Pons (tissue), 1 donor: ENCODE measurements around the gene ROCK2.
"Not testable (repeated sequence)": the region's sequence is repeated elsewhere in the genome, so short reads cannot be mapped to it uniquely, and the experiment has no call there.

Experiments used
- DNase-seq: peaks from one replicate; pipeline ENCODE4 v3.0.0-alpha.2; 2016; ENCODE audit warnings: low spot score

ROCK2 gene

DNA sequence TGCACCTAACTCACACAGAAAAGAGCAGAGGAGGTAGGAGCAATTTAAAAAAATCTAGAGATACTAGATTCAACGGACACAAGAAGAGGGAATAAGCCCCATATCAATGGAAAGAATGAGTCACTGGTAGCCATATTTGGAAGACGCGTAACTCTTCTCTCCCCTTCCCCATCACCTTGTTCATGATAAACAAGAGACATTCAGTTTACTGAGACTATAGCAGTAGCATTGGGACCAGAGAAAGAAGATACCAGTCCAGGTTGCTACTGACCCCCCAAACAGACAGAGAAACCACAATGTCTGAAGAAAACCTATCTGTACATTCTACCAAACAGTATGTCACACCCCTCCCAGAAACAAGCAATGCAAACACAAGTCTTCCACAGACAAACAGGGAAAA is 108.1 kb downstream of the ROCK2 start:
- DNase-seq, result no peak

DNA sequence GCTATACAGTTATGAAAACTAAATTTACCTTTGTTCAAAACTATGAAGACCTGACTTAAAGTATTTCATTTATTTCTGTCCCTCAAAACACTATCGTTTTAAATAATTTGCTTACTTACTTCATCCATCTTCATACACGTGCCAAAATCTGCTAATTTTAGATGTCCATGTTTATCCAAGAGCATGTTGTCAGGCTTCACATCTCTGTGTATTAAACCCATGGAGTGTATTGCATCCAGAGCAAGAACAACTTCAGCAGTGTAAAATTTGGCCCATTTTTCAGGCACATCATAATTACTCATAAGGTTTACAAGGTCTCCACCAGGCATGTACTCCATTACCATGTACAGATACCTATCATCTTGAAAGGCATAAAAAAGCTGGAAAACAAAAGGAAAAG is 108.9 kb downstream of the ROCK2 start:
- DNase-seq, result no peak

GRCh38 chr2:11234309-11234708 is 110.1 kb downstream of the ROCK2 start:
- DNase-seq, result peak; percentile 24

DNA sequence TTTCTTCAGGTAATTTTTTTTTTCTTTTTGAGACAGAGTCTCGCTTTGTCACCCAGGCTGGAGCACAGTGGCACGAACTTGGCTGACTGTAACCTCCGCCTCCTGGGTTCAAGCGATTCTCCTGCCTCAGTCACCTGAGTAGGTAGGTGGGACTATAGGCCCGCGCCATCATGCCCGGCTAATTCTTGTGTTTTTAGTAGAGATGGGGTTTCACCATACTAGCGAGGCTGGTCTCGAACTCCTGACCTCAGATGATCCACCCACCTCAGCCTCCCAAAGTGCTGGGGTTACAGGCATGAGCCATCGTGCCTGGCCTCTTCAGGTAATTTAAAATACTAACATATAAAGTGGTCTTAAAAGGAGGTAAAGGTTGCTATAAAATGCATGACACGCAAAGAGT is 113.2 kb downstream of the ROCK2 start:
- DNase-seq, result not testable (repeated sequence)

GRCh38 chr2:11228692-11229091 is 115.7 kb downstream of the ROCK2 start:
- DNase-seq, result no peak

GRCh38 chr2:11227595-11227994 is 116.8 kb downstream of the ROCK2 start:
- DNase-seq, result peak; percentile 26

DNA sequence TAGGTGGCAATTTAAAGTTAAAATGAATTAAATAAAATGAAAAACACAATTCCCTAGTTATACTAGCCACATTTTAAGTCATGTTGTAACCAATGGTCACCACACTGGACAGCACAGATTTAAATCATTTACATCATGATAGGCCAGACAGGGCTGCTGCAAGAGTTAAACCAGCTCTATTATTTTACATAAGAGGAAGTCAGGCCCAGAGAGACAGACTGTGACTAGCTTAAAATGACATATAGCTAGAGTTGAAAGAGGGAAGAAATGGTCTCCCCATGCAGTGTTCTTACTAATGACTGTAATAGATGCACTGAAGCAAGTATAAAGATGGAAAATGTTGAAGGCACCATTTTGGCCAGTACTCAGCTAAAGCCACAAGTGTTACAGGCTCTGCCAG is 119.5 kb downstream of the ROCK2 start:
- DNase-seq, result no peak

- DNase-seq, result no peak
Observed at GRCh38 chr2:11222845-11223244, 121.6 kb downstream of the ROCK2 start.

GRCh38 chr2:11220445-11220844 is 124.0 kb downstream of the ROCK2 start:
- no peak for DNase-seq

- no peak for DNase-seq
Observed at GRCh38 chr2:11215407-11215806, 129.0 kb downstream of the ROCK2 start.

GRCh38 chr2:11214770-11215169 is 129.7 kb downstream of the ROCK2 start:
- no peak for DNase-seq

DNA sequence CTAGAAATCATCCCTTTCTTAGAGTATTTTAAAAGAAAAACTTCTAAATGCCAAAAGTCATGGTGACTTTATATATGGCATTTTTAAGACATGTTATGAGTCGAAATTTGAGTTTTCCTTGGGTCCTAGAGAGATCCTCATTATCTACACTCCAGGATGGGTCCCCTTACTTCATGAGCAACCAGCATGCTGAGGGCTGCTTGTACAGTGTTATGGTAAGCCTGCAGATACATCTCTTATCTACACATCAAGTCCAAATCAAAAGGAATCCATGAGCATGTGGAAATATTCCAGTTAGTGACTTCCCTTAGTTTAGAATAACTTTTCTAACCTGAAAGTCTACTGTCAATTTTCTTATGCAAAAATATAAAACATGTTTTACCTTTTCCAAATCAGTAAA is 130.5 kb downstream of the ROCK2 start:
- DNase-seq, result no peak

DNA sequence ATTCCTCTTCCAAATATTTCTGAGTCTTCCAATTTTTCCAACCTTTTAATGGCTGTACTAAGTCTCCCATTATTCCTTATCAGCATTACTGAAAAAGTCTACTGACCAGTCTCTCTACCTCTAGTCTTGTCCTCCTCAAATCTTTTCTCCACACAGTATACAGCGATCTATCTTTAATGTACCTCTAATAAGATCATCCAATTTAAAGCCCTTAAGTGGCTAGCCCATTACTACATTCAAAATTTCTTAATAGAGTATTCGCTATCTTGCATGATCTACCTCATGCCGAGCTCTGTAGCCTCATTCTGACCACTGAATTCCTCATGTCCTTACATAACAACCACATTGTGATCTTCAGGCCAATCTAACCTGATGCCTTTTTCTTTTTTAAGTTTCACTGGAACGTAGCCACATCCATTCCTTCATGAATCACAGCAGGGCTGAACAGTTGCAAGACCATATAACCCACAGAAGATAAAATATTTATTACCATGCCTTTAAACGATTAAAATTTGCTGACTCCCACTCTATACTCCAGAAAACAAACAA is 131.3 kb downstream of the ROCK2 start:
- no peak for DNase-seq

GRCh38 chr2:11212645-11213044 is 131.8 kb downstream of the ROCK2 start:
- DNase-seq, result no peak

DNA sequence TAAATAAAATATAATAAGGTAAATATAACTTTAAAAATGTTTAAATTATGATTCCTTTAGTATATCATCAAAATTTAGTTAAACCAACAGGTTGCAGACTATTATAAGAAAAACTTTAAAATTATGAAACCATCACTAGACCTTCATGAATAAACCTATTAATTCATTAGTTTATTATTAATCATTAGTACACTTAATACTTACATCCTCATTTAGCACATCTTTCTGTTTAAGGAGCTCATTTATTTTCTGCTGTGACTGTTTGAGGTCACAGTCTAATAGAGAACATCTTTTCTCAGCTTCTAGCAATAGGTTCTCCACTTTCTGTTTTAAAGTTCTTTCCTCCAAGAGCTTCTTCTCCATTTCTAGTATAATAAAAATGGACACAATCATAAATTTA is 136.4 kb downstream of the ROCK2 start:
- DNase-seq, result no peak

DNA sequence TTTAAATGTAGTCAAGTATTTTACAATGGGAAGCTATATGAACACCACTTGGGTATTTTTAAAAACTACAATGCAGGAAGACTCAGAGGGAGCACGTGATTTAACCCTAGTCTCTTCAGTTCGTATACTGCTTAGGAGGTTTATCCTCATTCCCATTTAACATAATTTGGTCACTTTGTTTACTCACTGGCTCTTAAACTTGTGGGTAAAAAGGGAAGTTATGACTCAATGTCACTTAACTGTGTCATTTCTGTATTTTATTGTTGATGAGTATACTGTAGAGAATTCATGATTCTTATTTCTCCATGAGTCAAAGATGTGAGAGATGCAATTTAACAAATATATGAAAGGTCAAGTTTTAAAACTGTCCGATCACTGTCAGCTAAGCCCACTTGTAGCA is 141.0 kb downstream of the ROCK2 start:
- DNase-seq, result no peak

DNA sequence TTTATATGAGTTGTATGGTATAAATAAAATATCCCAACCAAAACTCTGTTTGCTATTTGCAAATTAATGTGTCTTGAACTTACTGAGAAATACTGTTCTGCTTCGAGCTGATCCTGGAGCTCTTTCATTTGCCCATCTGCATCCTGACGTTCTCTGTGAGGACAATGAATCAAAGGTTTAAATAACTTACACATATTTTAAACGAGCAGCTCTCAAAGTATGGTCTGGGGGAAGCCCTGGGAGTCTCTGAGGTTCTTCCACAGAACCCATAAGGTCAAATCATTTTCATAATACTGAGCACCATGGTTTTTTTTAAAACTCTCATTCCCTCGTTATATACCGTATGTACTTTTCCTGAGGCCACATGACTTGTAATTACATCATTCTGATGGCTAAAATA is 142.5 kb downstream of the ROCK2 start:
- DNase-seq, result no peak

- no peak for DNase-seq
Observed at GRCh38 chr2:11200651-11201050, 143.8 kb downstream of the ROCK2 start.

DNA sequence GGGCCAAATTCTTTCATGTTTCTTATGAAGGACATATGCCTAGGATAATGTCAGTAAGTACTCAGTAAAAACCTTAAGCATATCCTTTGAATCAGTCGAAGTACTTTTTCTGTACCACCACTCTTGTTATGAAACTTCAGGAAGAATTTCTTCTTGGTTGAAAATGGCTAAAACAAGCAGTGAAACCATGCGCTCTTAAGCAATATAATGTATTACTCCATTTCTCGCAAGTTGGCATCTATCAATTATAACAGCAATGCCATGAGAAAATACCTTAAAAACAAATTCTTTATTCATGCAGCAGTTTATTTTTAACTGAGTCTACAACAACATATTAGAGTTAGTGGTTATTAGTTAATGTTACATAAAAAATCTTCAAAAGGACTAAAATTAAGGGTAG is 148.2 kb downstream of the ROCK2 start:
- no peak for DNase-seq

- no peak for DNase-seq
Observed at GRCh38 chr2:11187731-11188130, 156.7 kb downstream of the ROCK2 start.

DNA sequence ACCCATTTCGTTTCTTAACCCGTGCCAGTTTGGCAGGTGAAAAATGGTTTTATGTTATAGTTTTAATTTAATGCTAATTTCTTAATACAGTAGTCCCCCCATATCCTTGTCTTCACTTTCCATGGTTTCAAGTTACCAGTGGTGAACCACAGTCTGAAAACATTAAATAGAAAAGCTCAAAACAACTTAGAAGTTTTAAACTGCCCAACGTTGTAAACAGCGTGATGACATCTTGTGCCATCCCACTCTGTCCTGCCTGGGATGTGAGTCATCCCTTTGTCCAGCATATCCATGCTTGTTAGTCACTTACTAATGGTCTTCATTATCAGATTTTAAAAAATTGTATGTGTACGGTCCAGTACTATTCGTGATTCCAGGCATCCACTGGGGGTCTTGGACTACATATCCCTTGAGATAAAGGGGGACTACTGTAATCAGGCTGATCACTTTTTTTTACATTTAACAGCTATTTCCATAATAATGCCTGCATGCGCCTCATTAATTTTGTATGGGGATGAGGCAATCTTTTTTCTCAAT is 157.3 kb downstream of the ROCK2 start:
- DNase-seq, result no peak

- no peak for DNase-seq
Observed at GRCh38 chr2:11186145-11186544, 158.3 kb downstream of the ROCK2 start.

GRCh38 chr2:11182951-11183350 is 161.5 kb downstream of the ROCK2 start:
- DNase-seq, result no peak

- no peak for DNase-seq
Observed at GRCh38 chr2:11180653-11181052, 163.8 kb downstream of the ROCK2 start.

- DNase-seq, result no peak
Observed at GRCh38 chr2:11179899-11180298, 164.5 kb downstream of the ROCK2 start.
